IMR-90 (cell line): ENCODE data around the gene TNFRSF18. TPM values are rescaled to one million over a fixed set of nuclear protein-coding genes. Genes with fewer than 3 reads are reported as not detected.

ENCODE experiments used
- ATAC-seq: fragments of 200-7000 bp; cut with Tn5 transposase; 2 replicates; pipeline ENCODE4 v1.9.1; 2020; ENCODE audit warnings: low read depth, mild to moderate bottlenecking, moderate library complexity
- BruUV-seq: library from RNA; stranded (reverse); fragments of 400-500 nt; replicated peaks from 2 replicates; lab custom pipeline; 2021; lab: Mats Ljungman, UMichigan
- CTCF ChIA-PET: fragments of 300-600 bp; formaldehyde crosslinking; extraction: SDS; loops from one replicate; lab custom pipeline; 2021; ENCODE audit warnings: antibody characterized with exemption; lab: Yijun Ruan, JAX
- POLR2A ChIA-PET: fragments of 300-600 bp; sonication (Branson Sonifier 250); formaldehyde crosslinking; loops from one replicate; lab custom pipeline; 2022; ENCODE audit warnings: antibody characterized with exemption; ENCODE audit not compliant: unreplicated experiment; lab: Charles Lee
- DNase-seq: peaks from one replicate; pipeline ENCODE4 v3.0.0; 2013
- H2AFZ ChIP-seq: replicated peaks from 2 replicates; pipeline ENCODE3; 2013; ENCODE audit warnings: low read length, mild to moderate bottlenecking; ENCODE audit not compliant: poor library complexity
- H2AK5ac ChIP-seq: 2 replicates; pipeline ENCODE4 v1.6.1; 2013; ENCODE audit warnings: low read depth, low read length, inconsistent platforms
- H2AK9ac ChIP-seq: replicated peaks from 2 replicates; pipeline ENCODE3; 2013; ENCODE audit warnings: mild to moderate bottlenecking, low read depth, low read length, moderate library complexity; ENCODE audit not compliant: poor library complexity
- H2BK120ac ChIP-seq: 2 replicates; pipeline ENCODE4 v1.6.1; 2013; ENCODE audit warnings: low read depth, low read length, inconsistent platforms
- H2BK15ac ChIP-seq: 3 replicates; pipeline ENCODE4 v1.6.1; 2013; ENCODE audit warnings: low read depth, low read length, inconsistent platforms
- H2BK20ac ChIP-seq: 2 replicates; pipeline ENCODE4 v1.6.1; 2013; ENCODE audit warnings: low read depth, mild to moderate bottlenecking, inconsistent platforms, low read length, moderate library complexity
- H2BK5ac ChIP-seq: 2 replicates; pipeline ENCODE4 v1.6.1; 2013; ENCODE audit warnings: mild to moderate bottlenecking, low read depth, low read length, inconsistent platforms; ENCODE audit not compliant: poor library complexity, severe bottlenecking
- H3K14ac ChIP-seq: replicated peaks from 2 replicates; pipeline ENCODE4 v1.6.1; 2013; ENCODE audit warnings: low read depth, low read length, inconsistent platforms
- H3K18ac ChIP-seq: 2 replicates; pipeline ENCODE4 v1.6.1; 2013; ENCODE audit warnings: low read depth, low read length, control low read depth
- H3K23ac ChIP-seq: 2 replicates; pipeline ENCODE4 v1.6.1; 2013; ENCODE audit warnings: low read depth, low read length, inconsistent platforms
- H3K27ac ChIP-seq: 2 replicates; pipeline ENCODE4 v1.5.1; 2013; ENCODE audit warnings: mild to moderate bottlenecking, control low read depth, low read length; ENCODE audit not compliant: insufficient read depth
- H3K27me3 ChIP-seq: 2 replicates; pipeline ENCODE4 v1.6.1; 2013; ENCODE audit warnings: low read length; ENCODE audit not compliant: control insufficient read depth, insufficient read depth
- H3K36me3 ChIP-seq: 2 replicates; pipeline ENCODE4 v1.6.1; 2013; ENCODE audit warnings: low read length, mixed read lengths; ENCODE audit not compliant: control insufficient read depth, insufficient read depth
- H3K4ac ChIP-seq: 2 replicates; pipeline ENCODE4 v1.6.1; 2013; ENCODE audit warnings: low read depth, low read length, inconsistent platforms
- H3K4me1 ChIP-seq: 2 replicates; pipeline ENCODE4 v1.6.1; 2013; ENCODE audit warnings: low read length, mixed read lengths; ENCODE audit not compliant: control insufficient read depth, insufficient read depth
- H3K4me2 ChIP-seq: 2 replicates; pipeline ENCODE4 v1.6.1; 2013; ENCODE audit warnings: low read depth, mild to moderate bottlenecking, control low read depth, low read length, moderate library complexity
- H3K4me3 ChIP-seq: 2 replicates; pipeline ENCODE4 v1.5.1; 2013; ENCODE audit warnings: low read depth, mild to moderate bottlenecking, control low read depth, low read length, moderate library complexity; ENCODE audit not compliant: insufficient read depth
- H3K56ac ChIP-seq: 2 replicates; pipeline ENCODE4 v1.6.1; 2013; ENCODE audit warnings: low read length, inconsistent platforms; ENCODE audit not compliant: insufficient read depth; ENCODE audit errors: extremely low read depth
- H3K79me1 ChIP-seq, 2 experiments: 2 replicates each; pipeline ENCODE4 v1.6.1; 2013; ENCODE audit warnings: low read length in 2 of 2, inconsistent platforms in 1 of 2, low read depth in 1 of 2
- H3K9ac ChIP-seq: 2 replicates; pipeline ENCODE4 v1.6.1; 2013; ENCODE audit warnings: low read depth, low read length, control low read depth
- H3K9me1 ChIP-seq: 2 replicates; pipeline ENCODE4 v1.6.1; 2013; ENCODE audit warnings: low read length, inconsistent platforms; ENCODE audit not compliant: insufficient read depth
- H3K9me3 ChIP-seq: 2 replicates; pipeline ENCODE4 v1.6.1; 2013; ENCODE audit warnings: low read length; ENCODE audit not compliant: control insufficient read depth, insufficient read depth
- H4K20me1 ChIP-seq: 2 replicates; pipeline ENCODE4 v1.6.1; 2013; ENCODE audit warnings: low read length, inconsistent platforms; ENCODE audit not compliant: insufficient read depth
- H4K5ac ChIP-seq: 2 replicates; pipeline ENCODE4 v1.6.1; 2013; ENCODE audit warnings: mild to moderate bottlenecking, low read depth, low read length, control low read depth
- H4K8ac ChIP-seq, 2 experiments: 2 replicates each; pipeline ENCODE4 v1.6.1; 2013; ENCODE audit warnings: low read depth in 2 of 2, low read length in 2 of 2, control low read depth in 1 of 2, inconsistent platforms in 1 of 2
- H4K91ac ChIP-seq: 2 replicates; pipeline ENCODE4 v1.6.1; 2013; ENCODE audit warnings: low read depth, low read length, inconsistent platforms; ENCODE audit not compliant: insufficient read depth
- BHLHE40 ChIP-seq: fragments of 150-350 bp; IDR thresholded peaks from 2 replicates; pipeline ENCODE4 v1.6.1; 2016; ENCODE audit warnings: mild to moderate bottlenecking, low read depth, low read length
- CEBPB ChIP-seq: IDR thresholded peaks from 2 replicates; pipeline ENCODE4 v1.6.1; 2012; ENCODE audit warnings: low read depth, low read length, improper control_type of control experiment
- CHD1 ChIP-seq: IDR thresholded peaks from 2 replicates; pipeline ENCODE4 v1.6.1; 2012; ENCODE audit warnings: low read depth, low read length, improper control_type of control experiment
- FOS ChIP-seq: fragments of 150-350 bp; IDR thresholded peaks from 2 replicates; pipeline ENCODE4 v1.6.1; 2016; ENCODE audit warnings: low read depth, low read length
- MAZ ChIP-seq: IDR thresholded peaks from 2 replicates; pipeline ENCODE4 v1.6.1; 2012; ENCODE audit warnings: low read depth, mild to moderate bottlenecking, low read length, improper control_type of control experiment, moderate library complexity, borderline replicate concordance
- NFE2L2 ChIP-seq: fragments of 150-350 bp; IDR thresholded peaks from 2 replicates; pipeline ENCODE4 v1.6.1; 2016; ENCODE audit warnings: low read depth, mild to moderate bottlenecking, low read length
- POLR2A ChIP-seq: IDR thresholded peaks from 2 replicates; pipeline ENCODE4 v1.6.1; 2012; ENCODE audit warnings: mild to moderate bottlenecking, low read depth, low read length
- RAD21 ChIP-seq: IDR thresholded peaks from 2 replicates; pipeline ENCODE4 v1.6.1; 2012; ENCODE audit warnings: low read length, improper control_type of control experiment
- RCOR1 ChIP-seq: IDR thresholded peaks from 2 replicates; pipeline ENCODE4 v1.6.1; 2012; ENCODE audit warnings: mild to moderate bottlenecking, low read length, improper control_type of control experiment; ENCODE audit not compliant: insufficient replicate concordance
- RFX5 ChIP-seq: IDR thresholded peaks from 2 replicates; pipeline ENCODE4 v1.8.0; 2012; ENCODE audit warnings: low read depth, mild to moderate bottlenecking, low read length, moderate library complexity
- WGBS, 2 experiments: methylation state at CpG; one replicate each; pipeline versions ENCODE4 v1.1.5 to v1.1.7; 2013; ENCODE audit warnings: missing lambda C conversion rate in 2 of 2; ENCODE audit not compliant: insufficient read length in 1 of 2; ENCODE audit errors: extremely low coverage in 2 of 2; 5-methylcytosine and 5-hydroxymethylcytosine counted together
- dilution Hi-C: fragments of 300-500 bp; cut with HindIII; formaldehyde crosslinking; loops from one replicate; pipeline ENCODE4 v1.14.3; 2018; ENCODE audit warnings: low sequenced_read_pairs; ENCODE audit not compliant: unreplicated experiment
- in situ Hi-C: fragments of 300-500 bp; cut with MboI; formaldehyde crosslinking; loops from 3 replicates; pipeline ENCODE4 v1.14.3; 2019; ENCODE audit warnings: low sequenced_read_pairs, inconsistent platforms, mixed read lengths
- intact Hi-C: fragments of 100-400 bp; cut with micrococcal nuclease; formaldehyde crosslinking; loops from 2 replicates; pipeline ENCODE4 v1.10.0; 2022
- polyA plus RNA-seq, 3 experiments: library from polyadenylated mRNA; depleted of rRNA; stranded (reverse); fragments of >200 nt; gene quantifications; 2 replicates each; pipeline ENCODE4 v1.2.3, GENCODE V29; 2012; ENCODE audit warnings: low replicate concordance in 1 of 3
- total RNA-seq: library from RNA; depleted of rRNA; stranded (reverse); fragments of >200 nt; gene quantifications from 2 replicates; pipeline ENCODE4 v1.2.3, GENCODE V29; 2012
- TF ChIP-seq, protein P1 (sequence below): fragments of 150-350 bp; IDR thresholded peaks from 2 replicates; pipeline ENCODE4 v1.6.1; 2016; ENCODE audit warnings: low read depth, mild to moderate bottlenecking, low read length, moderate library complexity, borderline replicate concordance
- TF ChIP-seq, protein P2 (sequence below): fragments of 150-350 bp; IDR thresholded peaks from 2 replicates; pipeline ENCODE4 v1.6.1; 2017; ENCODE audit warnings: mild to moderate bottlenecking, antibody characterized with exemption, low read length, low read depth
- TF ChIP-seq, protein P3 (sequence below): conservative IDR thresholded peaks from 2 replicates; pipeline ENCODE4 v1.5.1; 2012; ENCODE audit warnings: mild to moderate bottlenecking, low read depth, low read length, improper control_type of control experiment

Gene TNFRSF18
- total and polyA plus RNA-seq, 2 of the 4 experiments (the other 2 are of a cell fraction), result 0.18 to 1.0 TPM

DNA sequence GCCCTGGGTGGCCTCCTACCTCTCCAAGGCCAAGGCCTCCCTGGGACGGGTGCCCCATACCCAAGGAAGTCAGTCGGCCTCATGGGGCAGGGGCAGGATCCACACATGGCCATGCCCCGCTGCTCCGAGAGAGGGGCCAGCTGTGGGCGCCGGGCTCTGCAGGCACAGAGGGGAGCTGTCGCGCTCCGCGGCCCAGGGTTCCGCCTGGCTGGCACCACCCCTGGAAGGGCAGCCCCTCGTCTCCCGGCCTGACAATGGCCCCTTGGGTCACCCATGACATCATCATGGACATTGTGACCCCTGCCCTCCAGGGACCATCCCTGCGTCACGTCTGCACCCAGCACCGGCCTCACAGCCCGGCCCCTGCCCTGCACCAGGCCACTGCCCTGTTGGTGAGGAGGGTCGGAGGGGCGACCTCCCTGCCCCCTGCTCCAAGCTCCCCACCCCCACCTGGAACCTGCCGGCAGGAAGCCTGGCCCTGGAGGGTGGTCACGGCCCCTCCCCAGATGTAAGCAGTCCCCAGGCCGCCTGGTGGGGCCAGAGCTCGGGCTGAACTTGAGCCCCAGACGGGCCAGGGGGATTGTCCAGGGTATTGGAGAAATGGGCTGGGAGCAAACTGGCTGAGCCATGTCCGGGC, 26.9 kb downstream of the TNFRSF18 start:
- intact Hi-C loops, result no loop called here
- 58% methylated on average over 2 of the region's 25 CpGs; no CpG with 5 or more reads in 1 of the 2 experiments for WGBS, 2 experiments
- H3K79me1 ChIP-seq, result no peaks in the 10 kb centered on the region
- no peak overlapping the region for H2BK15ac ChIP-seq
- no peak overlapping the region for H2AFZ ChIP-seq
- H4K91ac ChIP-seq, result no peak overlapping the region
- no peak overlapping the region for H4K8ac ChIP-seq
- in situ Hi-C loops, result no loop called here
- no peaks in the 10 kb centered on the region for H4K20me1 ChIP-seq
- no peak overlapping the region for H2BK20ac ChIP-seq
- no TSS peak for BruUV-seq
- no peak overlapping the region for H3K56ac ChIP-seq
- H4K5ac ChIP-seq, result no peak overlapping the region
- ATAC-seq (no peak), DNase-seq (no peak)
- H3K4me3 ChIP-seq, result no peak overlapping the region
- no peaks in the 10 kb centered on the region for H3K9me1 ChIP-seq
- POLR2A ChIA-PET, result no interaction called here
- TF ChIP-seq MAZ (no peak), CEBPB (no peak), POLR2A (no peak), NFE2L2 (no peak), CHD1 (no peak), RCOR1 (no peak), FOS (no peak), BHLHE40 (no peak), RFX5 (no peak), RAD21 (no peak)
- TF ChIP-seq, protein P1, sequence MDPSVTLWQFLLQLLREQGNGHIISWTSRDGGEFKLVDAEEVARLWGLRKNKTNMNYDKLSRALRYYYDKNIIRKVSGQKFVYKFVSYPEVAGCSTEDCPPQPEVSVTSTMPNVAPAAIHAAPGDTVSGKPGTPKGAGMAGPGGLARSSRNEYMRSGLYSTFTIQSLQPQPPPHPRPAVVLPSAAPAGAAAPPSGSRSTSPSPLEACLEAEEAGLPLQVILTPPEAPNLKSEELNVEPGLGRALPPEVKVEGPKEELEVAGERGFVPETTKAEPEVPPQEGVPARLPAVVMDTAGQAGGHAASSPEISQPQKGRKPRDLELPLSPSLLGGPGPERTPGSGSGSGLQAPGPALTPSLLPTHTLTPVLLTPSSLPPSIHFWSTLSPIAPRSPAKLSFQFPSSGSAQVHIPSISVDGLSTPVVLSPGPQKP, result no peak
- TF ChIP-seq, protein P2, sequence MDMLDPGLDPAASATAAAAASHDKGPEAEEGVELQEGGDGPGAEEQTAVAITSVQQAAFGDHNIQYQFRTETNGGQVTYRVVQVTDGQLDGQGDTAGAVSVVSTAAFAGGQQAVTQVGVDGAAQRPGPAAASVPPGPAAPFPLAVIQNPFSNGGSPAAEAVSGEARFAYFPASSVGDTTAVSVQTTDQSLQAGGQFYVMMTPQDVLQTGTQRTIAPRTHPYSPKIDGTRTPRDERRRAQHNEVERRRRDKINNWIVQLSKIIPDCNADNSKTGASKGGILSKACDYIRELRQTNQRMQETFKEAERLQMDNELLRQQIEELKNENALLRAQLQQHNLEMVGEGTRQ, result no peak
- TF ChIP-seq, protein P3, sequence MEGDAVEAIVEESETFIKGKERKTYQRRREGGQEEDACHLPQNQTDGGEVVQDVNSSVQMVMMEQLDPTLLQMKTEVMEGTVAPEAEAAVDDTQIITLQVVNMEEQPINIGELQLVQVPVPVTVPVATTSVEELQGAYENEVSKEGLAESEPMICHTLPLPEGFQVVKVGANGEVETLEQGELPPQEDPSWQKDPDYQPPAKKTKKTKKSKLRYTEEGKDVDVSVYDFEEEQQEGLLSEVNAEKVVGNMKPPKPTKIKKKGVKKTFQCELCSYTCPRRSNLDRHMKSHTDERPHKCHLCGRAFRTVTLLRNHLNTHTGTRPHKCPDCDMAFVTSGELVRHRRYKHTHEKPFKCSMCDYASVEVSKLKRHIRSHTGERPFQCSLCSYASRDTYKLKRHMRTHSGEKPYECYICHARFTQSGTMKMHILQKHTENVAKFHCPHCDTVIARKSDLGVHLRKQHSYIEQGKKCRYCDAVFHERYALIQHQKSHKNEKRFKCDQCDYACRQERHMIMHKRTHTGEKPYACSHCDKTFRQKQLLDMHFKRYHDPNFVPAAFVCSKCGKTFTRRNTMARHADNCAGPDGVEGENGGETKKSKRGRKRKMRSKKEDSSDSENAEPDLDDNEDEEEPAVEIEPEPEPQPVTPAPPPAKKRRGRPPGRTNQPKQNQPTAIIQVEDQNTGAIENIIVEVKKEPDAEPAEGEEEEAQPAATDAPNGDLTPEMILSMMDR, result no peak
- H3K27ac ChIP-seq, result no peak overlapping the region
- H3K27me3 ChIP-seq, result peaks cover 27% of the 10 kb centered on the region
- dilution Hi-C loops, result no loop called here
- H3K18ac ChIP-seq, result no peak overlapping the region
- no peak overlapping the region for H3K9ac ChIP-seq
- no peak overlapping the region for H3K23ac ChIP-seq
- no peak overlapping the region for H3K4me2 ChIP-seq
- no peak overlapping the region for H3K4ac ChIP-seq
- no peaks in the 10 kb centered on the region for H3K4me1 ChIP-seq
- H2BK5ac ChIP-seq, result no peak overlapping the region
- no peak overlapping the region for H2AK9ac ChIP-seq
- CTCF ChIA-PET, result no interaction called here
- no peak overlapping the region for H3K14ac ChIP-seq
- no peak overlapping the region for H2AK5ac ChIP-seq
- no peaks in the 10 kb centered on the region for H3K36me3 ChIP-seq
- H3K9me3 ChIP-seq, result peaks cover 6% of the 10 kb centered on the region
- no peak overlapping the region for H2BK120ac ChIP-seq
